HepG2 (cell line): Measurements from ENCODE around the gene ATXN7L3. TPM values are rescaled to one million over a fixed set of nuclear protein-coding genes. Genes with fewer than 3 reads are reported as not detected.

Source experiments
- ARHGAP35 ChIP-seq: sonication (generic); formaldehyde crosslinking; IDR thresholded peaks from 2 replicates; pipeline ENCODE4 v1.9.0; 2022; ENCODE audit warnings: mild to moderate bottlenecking, inconsistent platforms, moderate library complexity, missing genetic modification reagents, borderline replicate concordance
- ATF5 ChIP-seq: sonication (generic); formaldehyde crosslinking; IDR thresholded peaks from 2 replicates; pipeline ENCODE4 v1.4.0; 2020; ENCODE audit warnings: mild to moderate bottlenecking, low read depth, missing genetic modification reagents
- ESRRA ChIP-seq: sonication (generic); formaldehyde crosslinking; IDR thresholded peaks from 2 replicates; pipeline ENCODE4 v1.5.1; 2020; ENCODE audit warnings: mild to moderate bottlenecking, low read depth, missing genetic modification reagents
- FOSL1 ChIP-seq: sonication (generic); formaldehyde crosslinking; IDR thresholded peaks from 2 replicates; pipeline ENCODE4 v1.9.0; 2021; ENCODE audit warnings: missing genetic modification reagents, borderline replicate concordance
- HCFC1 ChIP-seq: fragments of 150-350 bp; IDR thresholded peaks from 2 replicates; pipeline ENCODE4 v1.6.1; 2014; ENCODE audit warnings: low read depth, low read length
- HMG20B ChIP-seq: conservative IDR thresholded peaks from 2 replicates; pipeline ENCODE4 v1.6.1; 2016; ENCODE audit warnings: missing genetic modification reagents, missing compliant biosample characterization
- HNF1B ChIP-seq: sonication (generic); formaldehyde crosslinking; IDR thresholded peaks from 2 replicates; pipeline ENCODE4 v1.5.1; 2020; ENCODE audit warnings: mild to moderate bottlenecking, moderate library complexity, missing genetic modification reagents
- IRF9 ChIP-seq: sonication (generic); formaldehyde crosslinking; IDR thresholded peaks from 2 replicates; pipeline ENCODE4 v1.8.0; 2022; ENCODE audit warnings: missing genetic modification reagents, mild to moderate bottlenecking, borderline replicate concordance
- MED13 ChIP-seq: sonication (generic); formaldehyde crosslinking; IDR thresholded peaks from 2 replicates; pipeline ENCODE4 v1.5.0; 2020; ENCODE audit warnings: missing genetic modification reagents
- MTF1 ChIP-seq: sonication (generic); formaldehyde crosslinking; IDR thresholded peaks from 2 replicates; pipeline ENCODE4 v1.5.0; 2020; ENCODE audit warnings: missing genetic modification reagents
- REST ChIP-seq, 2 experiments: IDR thresholded peaks; 2 replicates each; pipeline ENCODE4 v1.6.1; 2011 to 2012; ENCODE audit warnings: low read length in 2 of 2, borderline replicate concordance in 1 of 2, low read depth in 1 of 2, mild to moderate bottlenecking in 1 of 2, moderate library complexity in 1 of 2
- RFX1 ChIP-seq: fragments of 450-650 bp; IDR thresholded peaks from 2 replicates; pipeline ENCODE4 v1.6.1; 2017
- SMAD1 ChIP-seq: sonication (generic); formaldehyde crosslinking; IDR thresholded peaks from 2 replicates; pipeline ENCODE4 v1.4.0; 2020; ENCODE audit warnings: missing genetic modification reagents, low read depth, mild to moderate bottlenecking, borderline replicate concordance
- SP4 ChIP-seq: sonication (generic); formaldehyde crosslinking; IDR thresholded peaks from 2 replicates; pipeline ENCODE4 v1.8.1; 2023; ENCODE audit warnings: mild to moderate bottlenecking, missing genetic modification reagents
- TEF ChIP-seq: sonication (generic); formaldehyde crosslinking; IDR thresholded peaks from 2 replicates; pipeline ENCODE4 v1.5.0; 2020; ENCODE audit warnings: missing genetic modification reagents
- ZC3H4 ChIP-seq: sonication (generic); formaldehyde crosslinking; IDR thresholded peaks from 2 replicates; pipeline ENCODE4 v1.4.0; 2020; ENCODE audit warnings: missing genetic modification reagents, borderline replicate concordance
- ZNF317 ChIP-seq: sonication (generic); formaldehyde crosslinking; IDR thresholded peaks from 2 replicates; pipeline ENCODE4 v1.5.0; 2020; ENCODE audit warnings: mild to moderate bottlenecking, missing genetic modification reagents
- ZNF589 ChIP-seq: sonication (generic); formaldehyde crosslinking; conservative IDR thresholded peaks from 2 replicates; pipeline ENCODE4 v1.8.0; 2022; ENCODE audit warnings: mild to moderate bottlenecking, moderate library complexity, missing genetic modification reagents
- ZNF616 ChIP-seq: sonication (generic); formaldehyde crosslinking; IDR thresholded peaks from 2 replicates; pipeline ENCODE4 v1.5.0; 2020; ENCODE audit warnings: low read depth, mild to moderate bottlenecking, missing genetic modification reagents
- ZNF652 ChIP-seq: IDR thresholded peaks from 2 replicates; pipeline ENCODE4 v1.6.1; 2016; ENCODE audit warnings: low read depth, borderline replicate concordance
- ZNF761 ChIP-seq: sonication (generic); formaldehyde crosslinking; conservative IDR thresholded peaks from 2 replicates; pipeline ENCODE4 v1.4.0; 2020; ENCODE audit warnings: mild to moderate bottlenecking, missing genetic modification reagents
- ZNF776 ChIP-seq: sonication (generic); formaldehyde crosslinking; IDR thresholded peaks from 2 replicates; pipeline ENCODE4 v1.4.0; 2020; ENCODE audit warnings: mild to moderate bottlenecking, missing genetic modification reagents
- polyA plus RNA-seq, 8 experiments: library from polyadenylated mRNA; depleted of rRNA in 3 of 8; stranded (reverse) in 7 of 8; unstranded in 1 of 8; fragments of >200 nt; fragmentation: Illumina TruSeq in 4 of 8; extraction: Trizol in 4 of 8; gene quantifications; 2 replicates each; pipeline versions ENCODE4 v1.2.1 to v1.2.3, GENCODE V29; 2011 to 2016; ENCODE audit warnings: low read depth in 4 of 8, missing spikeins in 1 of 8, mixed read lengths in 1 of 8; ENCODE audit not compliant: insufficient read depth in 1 of 8
- total RNA-seq, 5 experiments: library from RNA; depleted of rRNA; stranded (reverse); fragments of >200 nt; fragmentation: Illumina TruSeq; extraction: Trizol; gene quantifications; 2 replicates each; pipeline ENCODE4 v1.2.3, GENCODE V29; 2016; ENCODE audit warnings: low read depth in 1 of 5

ATXN7L3 gene
- total and polyA plus RNA-seq, 2 of the 13 experiments (the other 11 are each of a cell fraction or from before 2014, with no cell fraction given), result 44.5 to 59.1 TPM

- no peak for TF ChIP-seq ZNF317 (CRISPR knock-in tag)
- no peak for TF ChIP-seq SMAD1 (CRISPR knock-in tag)
- no peak; the same call in 1 of the 2 replicates for TF ChIP-seq ZNF776 (CRISPR knock-in tag)
- peak; percentile 18; the same call in 1 of the 2 replicates for TF ChIP-seq IRF9
- TF ChIP-seq ZNF761 (CRISPR knock-in tag), result no peak
- TF ChIP-seq RFX1, result no peak
- 0 out of 2 replicates have a peak, but pooled peaks have one; percentile 52 for TF ChIP-seq MED13
- TF ChIP-seq TEF (CRISPR knock-in tag), result no peak
- no peak for TF ChIP-seq ESRRA (CRISPR knock-in tag)
- no peak for TF ChIP-seq HMG20B (CRISPR knock-in tag)
- TF ChIP-seq ZNF652 (CRISPR knock-in tag), result no peak
- TF ChIP-seq SP4 (CRISPR knock-in tag), result no peak
- no peak for TF ChIP-seq HNF1B (CRISPR knock-in tag)
- no peak; the same call in 1 of the 2 replicates for TF ChIP-seq ZC3H4 (CRISPR knock-in tag)
- TF ChIP-seq ZNF589, result no peak
- TF ChIP-seq FOSL1 (CRISPR knock-in tag), result no peak
- TF ChIP-seq REST (IDR thresholded peaks at IDR 0.05; ENCODE audit: borderline replicate concordance in 1 of 2, low read depth in 1 of 2, low read length in 2 of 2), result no peak
- no peak; the same call in 1 of the 2 replicates for TF ChIP-seq ATF5 (CRISPR knock-in tag)
- no peak; the same call in 1 of the 2 replicates for TF ChIP-seq MTF1 (CRISPR knock-in tag)
- no peak for TF ChIP-seq ARHGAP35 (CRISPR knock-in tag)
- peak; percentile 70; the same call in 1 of the 2 replicates for TF ChIP-seq ZNF616 (CRISPR knock-in tag)
- no peak for TF ChIP-seq HCFC1
Measured at GRCh38 chr17:44220213-44221083, 20.8 kb upstream of the ATXN7L3 start (continued).
